Measurements from ENCODE around the gene DPP9.

Gene DPP9

DNA sequence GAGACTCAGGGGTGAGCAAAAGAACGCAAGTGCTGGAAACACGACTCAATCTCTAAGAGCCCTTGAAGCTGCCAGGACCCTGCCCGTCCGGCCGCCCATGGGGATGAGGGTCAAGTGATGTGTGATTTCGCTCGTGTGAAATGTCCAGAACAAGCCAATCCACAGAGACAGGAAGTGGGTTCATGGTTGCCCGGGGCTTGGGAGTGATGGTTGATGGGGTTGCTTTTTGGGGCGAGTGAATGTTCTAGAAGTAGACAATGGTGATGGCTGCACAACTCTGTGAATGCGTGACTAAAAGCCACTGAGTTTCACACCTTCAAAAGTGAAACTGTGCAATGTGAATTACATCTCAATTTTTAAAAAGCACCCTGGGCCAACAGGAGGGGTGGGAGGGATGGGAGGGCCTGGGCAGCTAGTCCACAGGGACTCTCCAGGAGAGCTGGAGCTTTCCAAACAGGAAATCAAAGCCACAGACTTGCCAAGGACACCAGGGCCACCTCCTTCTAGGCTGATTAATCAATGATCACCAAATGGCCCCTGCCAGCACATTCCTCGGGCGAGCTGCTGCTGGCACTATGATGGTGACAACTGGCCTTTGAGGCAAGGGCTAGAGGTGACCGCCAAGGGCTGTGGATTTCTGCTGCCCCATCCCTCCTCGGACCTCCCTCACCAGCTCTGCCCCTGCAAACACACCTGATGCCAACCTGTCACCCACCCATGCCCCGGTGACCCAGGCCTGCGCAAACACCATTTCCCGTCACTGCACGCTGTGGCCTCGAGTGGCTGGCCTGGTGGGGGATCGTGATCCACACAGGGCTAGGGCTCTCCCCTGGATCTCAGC is 14.0 kb downstream of the DPP9 start:
- no peak for DNase-seq (ENCODE audit: low spot score)

DNA sequence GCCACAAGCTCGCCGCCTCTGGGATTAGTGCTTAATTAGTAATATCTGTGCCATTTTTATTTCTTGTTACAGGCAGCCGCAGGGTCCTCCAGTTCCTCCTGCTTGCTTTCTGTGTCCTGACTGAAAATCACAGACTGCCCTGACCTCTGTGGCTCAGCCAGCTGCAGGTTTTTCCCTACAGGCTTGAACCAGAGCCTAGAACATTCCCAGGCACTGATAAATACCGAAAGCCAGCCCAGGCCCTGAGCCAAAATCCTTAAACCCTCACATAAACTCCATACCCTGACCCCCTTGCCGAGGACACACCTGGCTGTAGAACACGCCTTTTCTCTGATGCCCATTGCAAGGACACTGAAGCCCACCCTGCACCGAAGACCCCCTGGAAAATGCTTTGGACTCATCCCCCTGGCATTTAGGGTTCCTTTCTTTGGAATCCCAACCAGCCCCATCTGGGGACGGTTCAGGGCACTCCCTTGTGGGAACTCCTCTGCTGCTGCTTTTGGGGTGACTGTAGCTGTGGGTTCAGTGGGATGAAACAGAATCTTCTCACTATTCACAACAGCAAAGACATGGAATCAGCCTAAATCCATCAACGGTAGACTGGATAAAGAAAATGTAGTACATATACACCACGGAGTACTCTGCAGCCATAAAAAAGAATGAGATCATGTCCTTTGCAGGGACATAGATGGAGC is 15.5 kb downstream of the DPP9 start:
- DNase-seq (ENCODE audit: low spot score): no peak

DNA sequence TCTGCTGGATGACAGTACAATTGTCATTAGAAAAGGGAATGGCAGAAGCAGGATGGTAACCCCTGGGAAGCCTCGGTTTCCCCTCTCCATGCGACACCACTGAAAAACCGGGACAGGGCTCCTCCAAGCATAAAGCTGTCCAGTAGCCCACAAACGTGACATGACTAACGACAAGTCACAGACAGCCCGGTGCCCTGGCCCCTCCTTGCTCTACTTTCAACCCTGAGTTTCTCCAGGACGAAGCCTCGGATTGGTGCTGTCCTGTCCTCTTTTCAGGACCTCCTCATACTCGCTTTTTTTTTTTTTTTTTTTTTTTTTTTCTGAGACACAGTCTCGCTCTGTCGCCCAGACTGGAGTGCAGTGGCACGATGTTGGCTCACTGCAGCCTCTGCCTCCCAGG is 16.3 kb downstream of the DPP9 start:
- no peak for DNase-seq (ENCODE audit: low spot score)

DNA sequence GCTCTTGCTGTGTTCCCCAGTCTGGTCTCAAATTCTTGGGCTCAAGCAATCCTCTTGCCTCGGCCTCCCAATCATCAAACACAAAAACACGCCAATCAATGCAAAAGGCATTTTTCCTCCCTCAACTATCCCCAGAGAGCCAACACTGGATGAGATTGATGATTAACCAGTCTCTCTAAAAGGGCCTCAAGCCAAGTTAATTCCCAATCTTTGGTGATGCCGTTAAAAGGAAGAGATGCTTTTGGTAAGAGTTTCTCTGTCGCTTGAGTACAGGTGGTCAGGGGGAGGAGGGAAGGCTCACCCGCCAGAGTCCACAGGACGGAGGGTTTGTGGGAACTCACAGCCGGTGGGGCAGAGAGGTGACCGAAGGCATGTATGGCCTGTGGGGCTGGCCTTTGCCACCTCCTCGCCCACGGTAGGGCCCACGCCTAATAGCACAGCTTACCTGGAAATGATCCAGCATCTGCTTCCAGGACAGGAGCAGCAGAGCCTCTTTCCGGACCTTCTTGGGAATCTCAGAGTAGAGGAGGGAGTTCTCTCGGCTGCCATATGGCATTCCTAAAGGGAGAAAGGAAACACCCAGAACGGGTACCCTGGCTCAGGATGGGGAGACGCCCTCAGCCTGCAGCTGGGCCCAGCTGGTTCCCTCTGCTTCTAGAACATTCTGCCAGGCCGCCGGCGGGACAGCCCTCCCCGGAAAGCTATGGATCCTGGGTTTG is 18.1 kb downstream of the DPP9 start:
- DNase-seq (ENCODE audit: low spot score): no peak

DNA sequence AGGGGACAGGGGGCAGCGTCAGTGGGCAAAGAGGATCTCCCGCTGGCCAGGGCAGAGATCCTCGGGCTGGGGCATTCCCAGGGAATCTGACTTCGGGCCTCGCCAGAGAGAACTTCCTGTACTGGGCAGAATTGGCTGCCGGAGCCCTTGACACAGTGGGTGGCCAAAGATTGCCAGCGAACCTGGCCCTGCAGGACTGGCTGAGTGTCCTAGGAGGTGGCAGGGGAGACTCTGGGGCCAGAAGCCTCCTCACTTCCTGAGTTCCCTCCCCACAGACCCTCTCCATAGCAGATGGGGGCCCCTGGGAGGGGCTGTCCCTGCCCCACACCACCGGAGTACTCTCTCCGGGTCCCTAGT is 19.3 kb downstream of the DPP9 start:
- no peak for DNase-seq (ENCODE audit: low spot score)

DNA sequence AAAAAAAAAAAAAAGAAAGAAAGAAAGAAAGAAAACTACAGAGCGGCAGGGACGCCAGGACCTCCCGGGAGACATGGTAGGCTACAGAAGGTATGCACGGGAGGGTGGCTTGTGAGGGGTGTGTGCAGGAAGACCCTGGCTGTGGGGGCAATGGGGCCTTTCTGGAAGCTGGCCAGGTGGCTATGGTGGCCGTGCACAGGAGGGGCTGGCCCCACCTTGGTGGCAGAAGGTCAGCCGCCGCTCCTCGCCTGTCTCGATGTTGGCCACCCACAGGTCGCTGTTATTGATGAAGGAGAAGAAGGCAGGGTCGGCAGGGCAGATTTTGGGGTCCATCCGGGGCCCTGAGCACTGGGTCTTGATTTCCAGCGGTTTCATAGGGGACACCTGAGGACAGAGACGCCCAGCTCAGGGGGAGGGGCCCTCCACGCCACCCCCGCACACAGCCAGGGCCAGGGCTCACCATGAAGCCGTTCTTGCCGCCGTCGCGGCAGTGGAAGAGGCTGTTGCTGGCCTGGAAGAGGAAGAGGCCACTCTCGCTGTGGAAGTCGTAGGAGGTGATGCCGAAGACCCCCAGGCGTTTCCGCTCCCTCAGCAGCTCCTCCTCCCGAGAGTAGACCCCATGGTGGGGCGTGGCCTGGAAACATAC is 19.8 kb downstream of the DPP9 start:
- DNase-seq (ENCODE audit: low spot score): no peak

DNA sequence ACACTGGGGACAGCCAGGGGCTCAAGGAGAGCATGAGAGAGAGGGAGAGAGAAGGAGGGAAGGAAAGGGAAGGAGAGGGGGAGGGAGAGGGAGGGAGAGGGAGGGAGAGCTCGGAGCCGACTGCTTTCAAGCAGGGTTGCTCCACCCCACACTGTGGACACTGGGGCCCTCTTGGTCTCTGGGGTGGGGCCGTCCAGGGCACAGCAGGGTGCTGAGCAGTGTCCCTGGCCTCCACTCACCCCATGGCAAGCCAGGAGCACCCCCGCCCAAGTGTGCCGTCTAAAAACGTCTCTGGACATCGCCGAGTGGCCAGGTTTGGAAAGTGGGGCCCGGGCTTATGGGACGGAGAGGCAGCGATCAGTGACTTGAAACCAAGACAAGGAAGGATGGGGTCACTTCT is 20.9 kb downstream of the DPP9 start:
- DNase-seq (ENCODE audit: low spot score): no peak

DNA sequence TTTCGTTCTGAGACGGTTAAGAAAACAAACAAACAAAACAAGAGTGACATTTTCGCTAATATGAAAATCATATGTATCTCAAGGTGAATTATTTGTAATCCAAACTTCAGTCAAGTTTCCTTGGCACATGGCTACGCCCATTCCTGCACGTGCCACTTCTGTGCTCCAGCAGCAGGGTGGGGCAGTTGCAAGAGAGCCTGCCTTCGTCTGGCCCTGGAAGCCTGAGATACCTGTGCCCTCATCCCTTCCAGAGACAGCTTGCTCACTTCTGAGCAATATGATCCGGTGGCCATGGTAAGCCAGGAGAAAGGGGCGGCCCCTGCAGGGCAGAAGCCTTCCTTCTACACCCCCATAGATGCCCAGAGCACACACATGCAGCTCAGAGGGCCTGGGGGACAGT is 22.1 kb downstream of the DPP9 start:
- DNase-seq (ENCODE audit: low spot score): no peak

DNA sequence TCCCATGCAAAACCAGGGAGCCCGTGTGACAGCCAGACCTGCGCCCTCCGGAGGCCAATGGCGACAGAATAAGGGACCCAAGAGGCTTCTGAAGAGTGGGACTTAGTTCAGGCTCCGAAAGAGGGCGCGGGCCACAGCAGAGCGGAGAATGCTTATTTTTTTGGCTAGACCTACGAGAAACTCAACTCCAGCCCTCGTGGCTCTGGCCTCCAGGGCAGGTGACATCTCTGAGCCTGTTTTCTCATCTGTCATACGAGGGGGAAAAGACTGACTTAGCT is 23.0 kb downstream of the DPP9 start:
- DNase-seq (ENCODE audit: low spot score): no peak

DNA sequence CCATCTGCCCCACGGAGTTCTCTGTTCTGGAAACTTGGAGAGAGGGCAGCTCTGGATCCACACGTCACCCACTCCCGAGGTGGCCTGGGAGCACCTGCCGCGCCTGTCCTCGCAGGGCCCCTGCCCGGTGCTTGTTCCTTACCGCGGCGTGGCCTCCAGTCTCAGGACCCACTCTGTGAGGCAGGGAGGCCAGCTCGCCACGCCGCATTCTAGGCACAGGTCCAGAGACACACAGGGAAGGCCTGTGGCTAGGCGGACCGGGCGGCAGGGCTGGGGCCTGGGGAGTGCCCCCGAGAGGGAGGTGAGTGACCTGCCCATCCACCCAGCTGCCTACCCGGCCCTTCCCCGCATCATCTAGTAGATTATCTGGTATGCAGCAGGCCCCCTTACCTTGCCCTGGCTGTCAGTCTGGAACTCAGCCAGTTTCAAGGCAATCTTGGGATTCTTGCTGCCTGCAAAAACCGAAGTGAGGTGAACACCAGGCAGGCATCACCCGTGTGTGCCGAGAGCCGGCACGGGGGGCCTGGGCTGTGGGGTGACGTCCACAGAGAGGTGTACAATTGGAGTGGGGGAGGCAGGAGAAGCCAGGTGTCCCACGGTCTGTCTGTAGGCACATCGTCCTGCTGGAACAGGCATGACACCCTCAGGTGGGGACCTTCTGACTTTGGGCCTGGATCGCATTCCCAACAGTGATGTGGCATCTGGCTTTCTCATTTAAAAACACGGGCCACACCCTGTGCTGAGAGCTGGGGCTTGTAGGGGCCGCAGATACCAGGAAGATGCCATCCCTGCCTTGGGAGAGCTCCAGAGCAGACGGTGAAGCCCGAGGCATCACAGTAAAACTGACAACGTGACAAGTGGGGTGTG is 23.6 kb downstream of the DPP9 start:
- no peak for DNase-seq (ENCODE audit: low spot score)

DNA sequence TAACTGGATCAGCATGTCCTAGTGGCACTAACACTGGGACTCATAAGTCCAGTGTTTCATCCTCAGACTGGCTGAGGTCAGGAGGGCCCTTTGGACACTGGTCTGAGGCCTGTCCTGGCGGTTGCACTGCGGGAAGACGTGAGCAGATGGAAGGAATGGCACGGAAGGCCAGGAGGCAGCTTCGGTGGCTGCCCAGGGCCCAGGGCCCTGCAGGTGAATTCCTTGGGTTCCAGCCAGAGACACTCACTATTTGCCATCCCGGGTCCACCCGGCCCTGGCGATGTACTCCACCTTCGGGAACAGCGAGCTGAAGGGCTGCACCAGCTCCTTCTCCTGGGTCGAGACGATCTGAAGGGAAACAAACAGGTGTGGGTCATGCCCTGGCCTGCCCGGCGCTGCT is 26.3 kb downstream of the DPP9 start:
- no peak for DNase-seq (ENCODE audit: low spot score)

DNA sequence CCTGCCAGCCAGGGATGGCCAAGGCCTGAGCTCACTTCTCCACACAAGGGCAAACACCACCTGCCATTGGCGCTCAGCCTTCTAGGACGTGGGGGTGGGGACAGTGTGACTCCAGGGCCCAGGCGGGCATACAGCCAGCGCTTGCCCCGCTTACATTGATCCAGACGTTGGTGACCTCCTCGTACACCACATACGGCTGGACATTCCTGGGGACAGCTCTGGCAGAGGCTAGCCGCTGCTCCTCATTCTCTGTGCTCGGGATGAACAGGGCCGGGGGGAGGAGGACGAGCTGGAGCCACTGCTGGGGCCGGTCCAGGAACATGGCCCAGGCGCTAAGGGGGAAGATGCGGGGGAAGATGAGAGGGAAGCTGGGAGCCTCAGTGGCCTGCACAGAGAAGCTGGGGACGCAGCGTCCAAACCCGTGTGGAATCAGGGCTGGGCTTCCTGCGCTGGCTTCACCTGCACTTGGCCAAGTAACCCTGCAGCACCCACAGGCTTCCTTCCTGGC is 28.4 kb downstream of the DPP9 start:
- no peak for DNase-seq (ENCODE audit: low spot score)

DNA sequence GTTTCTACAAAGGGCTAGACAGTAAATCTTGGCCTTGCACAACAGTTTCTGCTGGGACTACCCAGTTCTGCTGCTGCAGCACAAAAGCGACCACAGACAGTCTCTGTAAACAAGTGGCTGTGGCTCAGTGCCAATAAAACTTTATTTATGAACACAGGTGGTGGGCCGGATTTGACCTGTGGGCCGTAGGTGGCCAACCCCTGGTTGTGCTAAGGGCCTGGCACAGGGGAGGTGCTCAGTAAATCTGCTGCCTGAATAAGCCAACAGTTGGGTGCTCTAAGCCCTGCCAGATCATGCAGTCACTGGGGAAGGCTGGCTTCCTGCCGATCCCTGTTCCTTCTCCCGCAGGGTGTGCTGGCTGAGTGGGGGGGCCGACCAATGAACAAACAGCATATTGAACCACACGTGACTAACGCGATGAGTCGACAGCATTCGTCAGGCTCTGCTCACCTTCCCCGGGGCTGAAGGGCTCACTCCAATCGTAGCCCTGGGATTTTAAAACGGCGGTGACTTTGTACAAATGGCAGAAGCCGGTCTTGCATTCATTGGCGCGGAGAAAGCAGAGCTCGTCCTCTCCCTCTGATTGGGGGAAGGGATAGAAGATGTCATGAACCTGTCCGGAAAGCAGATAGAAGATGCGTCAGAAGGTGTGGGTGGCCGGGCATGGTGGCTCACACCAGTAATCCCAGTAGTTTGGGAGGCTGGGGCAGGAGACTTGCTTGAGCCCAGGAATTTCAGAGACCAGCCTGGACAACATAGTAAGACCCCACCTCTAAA is 29.2 kb downstream of the DPP9 start:
- peak; percentile 87 for DNase-seq (ENCODE audit: low spot score)

DNA sequence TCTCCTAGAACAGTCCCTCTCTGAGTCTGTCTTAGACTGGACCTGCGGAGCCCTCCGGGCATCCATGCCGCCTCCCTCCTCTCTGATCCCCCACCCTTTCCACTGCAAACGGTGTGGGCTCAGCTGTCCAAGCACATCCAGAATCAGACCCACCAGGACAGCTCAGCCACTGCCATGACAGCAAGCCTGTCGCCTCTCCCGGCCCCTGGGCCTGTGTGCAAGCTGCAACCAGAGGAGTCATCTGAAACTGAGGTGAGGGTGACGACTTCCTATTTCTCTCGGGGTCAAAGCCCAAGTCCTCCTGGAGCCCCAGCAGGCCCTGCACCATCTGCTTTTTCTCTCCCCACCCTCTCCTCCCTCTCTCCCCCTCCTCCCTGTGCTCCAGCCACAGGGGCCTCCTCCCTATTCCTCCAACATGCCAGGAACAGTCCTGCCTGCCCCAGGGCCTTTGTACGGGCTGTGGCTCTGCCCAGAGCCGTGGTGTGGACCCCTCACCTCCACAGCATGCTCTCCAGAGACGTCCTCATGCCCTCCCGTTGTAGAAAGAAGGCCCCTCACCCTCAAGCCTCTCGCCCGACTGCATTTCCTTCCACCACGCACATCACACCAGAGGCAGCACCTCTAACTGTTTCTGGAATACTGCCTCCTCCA is 30.0 kb downstream of the DPP9 start:
- DNase-seq (ENCODE audit: low spot score): no peak

DNA sequence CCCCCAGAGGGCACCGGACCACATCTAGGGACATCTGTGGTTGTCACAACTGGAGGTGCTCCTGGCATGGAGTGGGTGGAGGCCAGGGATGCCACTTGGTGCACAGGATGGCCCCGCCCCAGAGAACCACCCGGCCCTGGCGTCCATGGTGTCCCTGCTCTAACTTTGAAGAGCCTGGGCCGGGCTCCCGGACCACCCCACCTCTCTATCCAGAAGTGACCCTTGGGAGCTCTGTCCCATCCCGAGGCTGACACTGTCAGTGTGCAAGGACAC is 30.6 kb downstream of the DPP9 start:
- DNase-seq (ENCODE audit: low spot score): no peak

DNA sequence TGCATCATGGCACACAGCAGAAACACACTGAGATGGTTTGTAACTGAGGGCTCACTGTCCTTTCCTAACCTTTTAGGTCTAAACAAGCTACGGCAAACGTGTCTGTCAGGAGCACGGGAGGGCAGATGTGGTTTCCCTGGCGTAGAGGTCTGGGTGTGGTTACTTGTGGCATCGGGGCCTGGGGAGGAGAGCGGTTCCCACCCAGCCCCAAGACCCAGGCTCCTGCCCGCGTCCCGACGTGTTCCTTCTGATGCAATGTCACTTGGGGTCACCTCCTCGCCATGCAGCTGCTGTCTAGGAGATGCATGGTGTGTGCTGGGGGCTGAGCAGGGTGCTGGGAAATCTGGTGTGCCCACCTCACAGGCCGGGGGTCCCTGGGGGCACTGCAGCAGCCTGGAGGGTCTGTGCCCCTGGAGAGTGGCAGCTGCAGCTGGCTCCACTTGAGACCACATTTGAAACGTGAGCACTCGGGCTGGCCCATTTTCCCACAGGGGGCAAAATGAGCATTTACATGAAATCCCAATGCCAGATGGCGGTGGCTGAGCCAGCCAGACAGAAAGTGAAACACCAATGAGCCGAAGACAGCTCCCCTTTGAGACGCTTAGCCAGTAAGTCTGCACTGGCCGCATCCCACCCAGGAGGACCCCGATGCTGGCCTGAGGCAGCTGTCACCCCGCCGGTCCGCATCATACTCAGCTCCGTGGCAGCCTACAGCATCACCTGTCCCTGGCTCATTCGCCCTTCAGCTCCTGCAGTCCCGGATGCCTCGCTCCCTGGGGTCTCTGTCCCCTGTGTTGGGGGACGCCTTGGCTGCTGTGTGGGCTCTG is 31.2 kb downstream of the DPP9 start:
- DNase-seq (ENCODE audit: low spot score): peak; percentile 83

DNA sequence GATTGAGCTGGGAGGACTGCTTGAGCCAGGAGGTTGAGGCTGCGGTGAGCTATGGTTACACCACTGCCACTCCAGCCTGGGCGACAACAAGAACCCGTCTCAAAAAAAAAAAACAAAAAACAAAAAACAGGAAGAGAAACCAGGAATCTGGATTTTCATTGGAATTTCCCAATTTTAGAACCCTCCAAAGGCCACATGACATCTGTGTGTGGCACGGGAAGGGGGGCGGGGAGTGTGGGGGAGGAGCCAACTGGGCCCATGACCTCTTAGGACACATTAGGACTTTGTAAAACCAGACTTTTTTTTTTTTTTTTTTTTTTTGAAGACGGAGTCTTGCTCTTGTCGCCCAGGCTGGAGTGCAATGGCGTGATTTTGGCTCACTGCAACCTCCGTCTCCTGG is 32.3 kb downstream of the DPP9 start:
- no peak for DNase-seq (ENCODE audit: low spot score)

DNA sequence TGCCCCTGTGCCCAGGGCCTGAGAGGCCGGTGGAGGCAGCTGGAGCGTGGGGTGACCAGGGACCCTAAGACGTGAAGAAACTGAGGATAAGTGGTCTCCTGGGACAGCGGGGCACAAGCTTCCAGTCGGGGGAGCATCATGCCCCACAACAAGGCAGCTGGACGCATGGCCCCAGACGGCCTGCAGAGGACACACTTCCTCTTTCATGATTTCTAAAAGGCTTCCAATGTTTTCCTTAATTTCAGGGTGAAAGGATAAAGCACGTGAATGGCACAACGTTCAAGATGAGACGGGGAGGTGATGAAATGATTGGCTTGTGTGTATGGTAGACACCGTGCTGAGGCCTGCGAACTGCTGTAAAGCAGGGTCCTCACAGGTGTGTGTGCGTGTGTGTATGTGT is 33.3 kb downstream of the DPP9 start:
- DNase-seq (ENCODE audit: low spot score): no peak

DNA sequence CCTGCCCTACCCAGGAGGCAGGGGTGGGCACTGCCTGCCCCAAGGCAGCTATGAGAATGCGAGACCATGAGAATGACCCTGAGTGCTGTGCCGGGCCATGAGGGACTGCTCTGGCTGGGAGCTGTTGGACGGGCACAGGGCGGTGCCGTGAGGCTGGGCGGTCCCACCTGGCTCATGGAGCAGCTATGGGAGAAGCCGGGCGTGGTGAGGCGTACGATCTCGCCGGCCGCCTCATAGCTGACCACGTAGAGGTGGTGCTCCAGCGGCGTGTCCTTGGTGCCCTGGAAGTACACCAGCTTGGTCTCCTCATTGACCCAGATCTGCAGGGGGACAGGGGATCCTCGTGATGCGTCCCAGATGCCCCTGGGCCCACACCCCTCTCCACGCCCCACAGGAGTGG is 34.2 kb downstream of the DPP9 start:
- DNase-seq (ENCODE audit: low spot score): no peak

DNA sequence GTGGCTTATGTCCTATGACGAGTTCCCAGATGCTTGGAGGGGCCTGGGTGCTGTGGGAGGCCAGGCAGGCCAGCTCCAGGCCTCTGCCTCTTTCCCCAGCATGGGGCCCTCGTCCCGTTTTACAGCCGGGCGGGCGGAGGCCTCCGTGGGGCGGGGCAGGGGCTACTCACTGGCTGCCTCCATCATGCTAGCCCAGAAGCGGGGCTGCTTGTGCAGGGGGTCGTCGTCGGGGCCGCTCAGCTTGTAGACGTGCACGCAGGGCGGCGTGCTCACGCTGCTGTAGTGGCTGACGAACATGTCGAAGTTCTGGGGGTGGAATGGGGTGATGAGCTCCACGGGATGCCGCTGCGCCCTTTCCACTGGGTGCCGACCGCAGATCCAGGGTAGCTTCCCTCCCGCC is 35.1 kb downstream of the DPP9 start:
- DNase-seq (ENCODE audit: low spot score): no peak
